ENCODE data around the gene NLGN4Y.

DNA sequence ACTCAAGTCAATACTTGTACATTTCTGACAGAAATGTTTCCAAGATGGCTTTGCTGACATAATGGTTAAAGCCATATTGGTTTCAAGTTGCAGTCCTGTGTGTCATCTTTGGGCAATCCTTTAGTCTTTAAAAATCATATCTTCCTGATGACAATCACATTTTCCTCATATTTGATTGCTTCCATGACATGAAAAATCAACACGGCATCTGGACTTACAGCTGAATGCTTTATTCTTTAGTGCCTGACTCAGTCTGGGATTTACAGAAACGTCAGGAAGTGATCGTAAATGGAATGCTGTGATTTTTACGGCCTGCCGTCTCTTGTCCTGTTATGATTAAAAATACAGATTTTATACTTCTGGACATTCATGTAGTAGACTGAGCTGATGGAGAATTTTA is 304.2 kb downstream of the NLGN4Y start:
- TF ChIP-seq CTCF (IDR thresholded peaks at IDR 0.05; ENCODE audit: insufficient read depth, low read length, poor library complexity, severe bottlenecking) (no peak), EZH2phosphoT487 (conservative IDR thresholded peaks at IDR 0.05; ENCODE audit: low read length) (no peak)
